Endothelial cell of umbilical vein (primary cell): ENCODE results near the gene ZBTB7C. TPM values are rescaled to one million over a fixed set of nuclear protein-coding genes. Genes with fewer than 3 reads are reported as not detected.

Experiments used
- BruUV-seq: library from RNA; stranded (reverse); fragments of 400-500 nt; replicated peaks from 2 replicates; lab custom pipeline; 2021; lab: Mats Ljungman, UMichigan
- CTCF ChIA-PET: fragments of 300-600, 350-600 bp; sonication (Branson Sonifier 250); formaldehyde crosslinking; loops from one replicate; lab custom pipeline; 2021; ENCODE audit warnings: antibody characterized with exemption, inconsistent platforms; lab: Charles Lee
- POLR2A ChIA-PET: fragments of 300-600, 350-600 bp; sonication (Branson Sonifier 250); formaldehyde crosslinking; loops from one replicate; lab custom pipeline; 2021; ENCODE audit warnings: antibody characterized with exemption, inconsistent platforms; lab: Charles Lee
- DNase-seq: peaks from one replicate; pipeline ENCODE4 v3.0.0-alpha.2; 2011; ENCODE audit warnings: low read depth, low spot score
- FAIRE-seq: peaks from 2 replicates; lab custom pipeline; 2011; peaks lifted over from hg19 to GRCh38; lab: Jason Lieb, UNC
- H2AFZ ChIP-seq: 2 replicates; pipeline ENCODE4 v1.6.0; 2012; ENCODE audit warnings: low read depth, low read length, control low read depth, inconsistent platforms
- H3K27ac ChIP-seq: 2 replicates; pipeline ENCODE4 v1.5.1; 2011; ENCODE audit warnings: low read depth, mild to moderate bottlenecking, control low read depth, low read length, moderate library complexity; ENCODE audit not compliant: insufficient read depth
- H3K27me3 ChIP-seq, 2 experiments: 2 replicates each; pipeline versions ENCODE4 v1.6.0 to v1.6.1; 2011; ENCODE audit warnings: low read length in 2 of 2, mixed read lengths in 1 of 2; ENCODE audit not compliant: control insufficient read depth in 2 of 2, insufficient read depth in 2 of 2
- H3K36me3 ChIP-seq, 2 experiments: 2 replicates in 1 of 2; 3 replicates in 1 of 2; pipeline ENCODE4 v1.5.1; 2011; ENCODE audit warnings: low read length in 2 of 2, mild to moderate bottlenecking in 1 of 2, moderate library complexity in 1 of 2; ENCODE audit not compliant: control insufficient read depth in 2 of 2, insufficient read depth in 2 of 2; ENCODE audit errors: extremely low read depth in 1 of 2
- H3K4me1 ChIP-seq: 3 replicates; pipeline ENCODE4 v1.5.1; 2011; ENCODE audit warnings: mild to moderate bottlenecking, low read length; ENCODE audit not compliant: control insufficient read depth, insufficient read depth; ENCODE audit errors: extremely low read depth
- H3K4me2 ChIP-seq: 2 replicates; pipeline ENCODE4 v1.6.1; 2011; ENCODE audit warnings: low read length, control low read depth, mixed read lengths; ENCODE audit not compliant: insufficient read depth
- H3K4me3 ChIP-seq, 3 experiments: fragments of 200-600 bp in 1 of 3; sonication (generic), shearing (Covaris generic) in 1 of 3; replicated peaks in 1 of 3; 2 replicates each; pipeline ENCODE4 v1.5.1; 2011 to 2016; ENCODE audit warnings: control low read depth in 3 of 3, low read length in 3 of 3, mild to moderate bottlenecking in 2 of 3, inconsistent platforms in 1 of 3, low read depth in 1 of 3, moderate library complexity in 1 of 3; ENCODE audit not compliant: insufficient read depth in 1 of 3
- H3K79me2 ChIP-seq: 2 replicates; pipeline ENCODE4 v1.6.0; 2012; ENCODE audit warnings: low read length, inconsistent platforms; ENCODE audit not compliant: control insufficient read depth, insufficient read depth
- H3K9ac ChIP-seq: replicated peaks from 2 replicates; pipeline ENCODE3; 2011; ENCODE audit warnings: low read length, control low read depth; ENCODE audit not compliant: insufficient read depth; ENCODE audit errors: extremely low read depth
- H3K9me1 ChIP-seq: replicated peaks from 3 replicates; pipeline ENCODE4 v1.6.0; 2011; ENCODE audit warnings: mild to moderate bottlenecking, low read length; ENCODE audit not compliant: control insufficient read depth, insufficient read depth; ENCODE audit errors: extremely low read depth
- H3K9me3 ChIP-seq: replicated peaks from 2 replicates; pipeline ENCODE4 v1.5.1; 2012; ENCODE audit warnings: low read length, inconsistent platforms; ENCODE audit not compliant: control insufficient read depth, insufficient read depth
- H4K20me1 ChIP-seq: replicated peaks from 2 replicates; pipeline ENCODE3; 2011; ENCODE audit warnings: mild to moderate bottlenecking, low read length; ENCODE audit not compliant: control insufficient read depth, insufficient read depth; ENCODE audit errors: extremely low read depth
- CTCF ChIP-seq, 2 donors: IDR thresholded peaks; 1 replicate in 1 of 2; 2 replicates in 1 of 2; pipeline ENCODE4 v1.5.1; 2011; ENCODE audit warnings: low read length in 2 of 2, mild to moderate bottlenecking in 2 of 2, moderate library complexity in 2 of 2, control low read depth in 1 of 2, inconsistent platforms in 1 of 2, low read depth in 1 of 2; ENCODE audit not compliant: insufficient read depth in 1 of 2; ENCODE audit errors: extremely low read depth in 1 of 2
- EZH2 ChIP-seq: IDR thresholded peaks from 2 replicates; pipeline ENCODE4 v1.6.1; 2012; ENCODE audit warnings: borderline replicate concordance, low read depth, mild to moderate bottlenecking, moderate library complexity, low read length, inconsistent platforms; ENCODE audit not compliant: severe bottlenecking
- FOS ChIP-seq: IDR thresholded peaks from 2 replicates; pipeline ENCODE4 v1.6.1; 2011; ENCODE audit warnings: mild to moderate bottlenecking, low read length, moderate library complexity, borderline replicate concordance; ENCODE audit not compliant: insufficient read depth
- GATA2 ChIP-seq: IDR thresholded peaks from 2 replicates; pipeline ENCODE4 v1.7.0; 2011; ENCODE audit warnings: low read depth, mild to moderate bottlenecking, moderate library complexity, mixed read lengths, low read length; ENCODE audit not compliant: insufficient read length, insufficient read depth
- JUN ChIP-seq: IDR thresholded peaks from 2 replicates; pipeline ENCODE4 v1.6.1; 2011; ENCODE audit warnings: borderline replicate concordance, low read depth; ENCODE audit not compliant: insufficient read length, insufficient read depth
- MAX ChIP-seq: IDR thresholded peaks from 2 replicates; pipeline ENCODE4 v1.6.1; 2011; ENCODE audit not compliant: insufficient read depth, insufficient read length
- MYC ChIP-seq: IDR thresholded peaks from one replicate; pipeline ENCODE4 v1.6.1; 2011; ENCODE audit warnings: mild to moderate bottlenecking, low read depth, low read length
- POLR2A ChIP-seq: IDR thresholded peaks from 2 replicates; pipeline ENCODE4 v1.6.1; 2012; ENCODE audit warnings: low read depth, mild to moderate bottlenecking, control low read depth, low read length
- POLR2AphosphoS5 ChIP-seq: IDR thresholded peaks from 2 replicates; pipeline ENCODE4 v1.6.1; 2012; ENCODE audit warnings: low read depth, mild to moderate bottlenecking, control low read depth, low read length, moderate library complexity; ENCODE audit not compliant: insufficient read depth
- dilution Hi-C: fragments of 300-500 bp; cut with MboI; formaldehyde crosslinking; loops from one replicate; pipeline ENCODE4 v1.15.0; 2019; ENCODE audit warnings: low sequenced_read_pairs; ENCODE audit not compliant: extremely low pct_ligation_motif_present
- intact Hi-C: fragments of 100-400 bp; cut with micrococcal nuclease; formaldehyde crosslinking; loops from one replicate; pipeline ENCODE4 v1.10.0; 2022
- polyA plus RNA-seq, 4 experiments: library from polyadenylated mRNA; depleted of rRNA in 3 of 4; stranded (reverse) in 3 of 4; unstranded in 1 of 4; fragments of >200 nt; gene quantifications; 2 replicates each; pipeline versions ENCODE4 v1.2.1 to v1.2.3, GENCODE V29; 2011 to 2012; ENCODE audit warnings: missing spikeins in 1 of 4
- total RNA-seq: library from RNA; stranded (reverse); gene quantifications from 2 replicates; pipeline ENCODE4 v1.2.3, GENCODE V29; 2021

Gene ZBTB7C
- total and polyA plus RNA-seq, 2 donors (not counting 3 experiments of a cell fraction or from before 2014, with no cell fraction given) = not detected

GRCh38 chr18:48160622-48161021 lies 248.6 kb downstream of the ZBTB7C start:
- peaks cover 4% of the 10 kb centered on the region for H3K4me1 ChIP-seq
- H3K9me1 ChIP-seq = no peaks in the 10 kb centered on the region
- no peak overlapping the region for H2AFZ ChIP-seq
- H3K4me3 ChIP-seq = no peak overlapping the region
- peaks cover 7 to 10% of the 10 kb centered on the region in 2 experiments for H3K27me3 ChIP-seq
- TF ChIP-seq POLR2AphosphoS5 = no peak
- no peak for TF ChIP-seq MYC
- no peak for TF ChIP-seq POLR2A
- no peak for TF ChIP-seq EZH2
- no peak for TF ChIP-seq GATA2
- no peak for TF ChIP-seq JUN
- no peak for TF ChIP-seq CTCF (IDR thresholded peaks at IDR 0.05; ENCODE audit: extremely low read depth in 1 of 2, insufficient read depth in 1 of 2, low read depth in 1 of 2, low read length in 2 of 2)
- no peak for TF ChIP-seq MAX
- no peak for TF ChIP-seq FOS
- ChIA-PET POLR2A (no interaction called here), CTCF (interaction anchor here (1.0 kb wide), 1 partner anchor 284 kb away, joined by 3 read pairs; no protein-coding TSS in a partner anchor)
- dilution Hi-C loops = no loop called here
- no peak overlapping the region for H3K9ac ChIP-seq
- FAIRE-seq (no peak), DNase-seq (no peak)
- H3K9me3 ChIP-seq = no peaks in the 10 kb centered on the region
- intact Hi-C loops = loop anchor here (2.0 to 10.0 kb wide), 3 partner anchors 138 to 287 kb away; no protein-coding TSS in a partner anchor
- no peaks in the 10 kb centered on the region for H3K36me3 ChIP-seq
- H3K27ac ChIP-seq = no peak overlapping the region
- H3K4me2 ChIP-seq = no peak overlapping the region
- H4K20me1 ChIP-seq = no peaks in the 10 kb centered on the region
- no peaks in the 10 kb centered on the region for H3K79me2 ChIP-seq
- no TSS peak for BruUV-seq
